ENCODE data around the gene HEXB. TPM values are rescaled to one million over a fixed set of nuclear protein-coding genes. Genes with fewer than 3 reads are reported as not detected.
A peak's percentile ranks its signal among the peaks of the same experiment; 100 is the strongest.

HEXB gene
- total RNA-seq, 4 donors from 2014 or later = 46.9 to 85.8 (median 73.8) TPM

GRCh38 chr5:74639807-74640449 lies 45.1 kb upstream of the HEXB start:
- H3K9me3 ChIP-seq = no peaks in the 10 kb centered on the region
- 1% methylated on average over 23 of the region's 57 CpGs for WGBS
- DNase-seq (ENCODE audit: low spot score in 2 of 2) = no peak
- peak overlapping the region; percentile 85 for H3K27ac ChIP-seq
- H3K4me3 ChIP-seq = peak overlapping the region; percentile 83
- H3K27me3 ChIP-seq = no peaks in the 10 kb centered on the region
- H3K4me1 ChIP-seq = peaks cover 36% of the 10 kb centered on the region
- TF ChIP-seq POLR2AphosphoS5 (IDR thresholded peaks at IDR 0.05) (no peak), POLR2A (IDR thresholded peaks at IDR 0.05) (no peak), EP300 (IDR thresholded peaks at IDR 0.05) (no peak)
- TF ChIP-seq, protein P1, sequence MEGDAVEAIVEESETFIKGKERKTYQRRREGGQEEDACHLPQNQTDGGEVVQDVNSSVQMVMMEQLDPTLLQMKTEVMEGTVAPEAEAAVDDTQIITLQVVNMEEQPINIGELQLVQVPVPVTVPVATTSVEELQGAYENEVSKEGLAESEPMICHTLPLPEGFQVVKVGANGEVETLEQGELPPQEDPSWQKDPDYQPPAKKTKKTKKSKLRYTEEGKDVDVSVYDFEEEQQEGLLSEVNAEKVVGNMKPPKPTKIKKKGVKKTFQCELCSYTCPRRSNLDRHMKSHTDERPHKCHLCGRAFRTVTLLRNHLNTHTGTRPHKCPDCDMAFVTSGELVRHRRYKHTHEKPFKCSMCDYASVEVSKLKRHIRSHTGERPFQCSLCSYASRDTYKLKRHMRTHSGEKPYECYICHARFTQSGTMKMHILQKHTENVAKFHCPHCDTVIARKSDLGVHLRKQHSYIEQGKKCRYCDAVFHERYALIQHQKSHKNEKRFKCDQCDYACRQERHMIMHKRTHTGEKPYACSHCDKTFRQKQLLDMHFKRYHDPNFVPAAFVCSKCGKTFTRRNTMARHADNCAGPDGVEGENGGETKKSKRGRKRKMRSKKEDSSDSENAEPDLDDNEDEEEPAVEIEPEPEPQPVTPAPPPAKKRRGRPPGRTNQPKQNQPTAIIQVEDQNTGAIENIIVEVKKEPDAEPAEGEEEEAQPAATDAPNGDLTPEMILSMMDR (IDR thresholded peaks at IDR 0.05) = peak in 1 of 2 donors; percentile 20
- H3K36me3 ChIP-seq = peaks cover 10% of the 10 kb centered on the region

DNA sequence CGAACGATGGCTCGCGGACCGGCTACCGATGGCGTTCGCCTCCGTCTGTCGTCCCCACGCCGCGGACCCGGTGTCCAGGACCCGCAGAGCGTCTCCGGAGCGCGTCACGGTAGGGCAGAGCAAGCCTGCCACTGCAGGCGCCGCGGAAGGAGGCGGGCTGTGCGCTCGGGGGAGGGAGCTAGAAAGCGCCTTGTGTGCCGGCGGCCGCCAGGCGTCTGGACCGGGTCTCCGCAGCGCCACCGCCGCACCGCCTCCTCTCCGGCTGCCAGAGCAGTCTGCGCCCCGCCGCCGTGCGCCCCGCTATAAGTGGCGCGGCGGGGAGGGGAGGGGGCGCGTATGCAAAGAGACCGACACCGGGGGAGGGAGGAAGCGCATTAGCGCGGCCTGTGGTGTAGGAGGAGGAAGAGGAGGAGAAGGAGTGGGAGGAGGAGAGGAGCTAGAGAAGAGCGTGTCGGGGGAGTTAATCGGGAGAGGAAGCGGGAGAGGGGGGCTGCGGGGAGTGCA lies 44.5 kb upstream of the HEXB start, which contains the start of gene ENC1:
Gene ENC1, minus strand, starts transcription at position 279 of the 504 bp plus-strand sequence. CDS start 4,243 bp downstream, outside the sequence.
- Histone ChIP-seq H3K4me1 (peaks cover 36% of the 10 kb centered on the region), H3K36me3 (peaks cover 6% of the 10 kb centered on the region), H3K27ac (peak within 1 kb of the TSS; percentile 85), H3K4me3 (peak within 1 kb of the TSS; percentile 83), H3K27me3 (no peaks in the 10 kb centered on the region), H3K9me3 (no peaks in the 10 kb centered on the region)
- 1% methylated on average over 22 of the region's 59 CpGs for WGBS
- TF ChIP-seq, protein P1 (IDR thresholded peaks at IDR 0.05) = peak; percentile 51 to 67
- TF ChIP-seq POLR2AphosphoS5 (IDR thresholded peaks at IDR 0.05) = no peak
- DNase-seq (ENCODE audit: low spot score in 2 of 2) = peak; percentile 82 to 90

- TF ChIP-seq POLR2A (IDR thresholded peaks at IDR 0.05) (no peak), EP300 (IDR thresholded peaks at IDR 0.05) (no peak), POLR2AphosphoS5 (IDR thresholded peaks at IDR 0.05) (no peak)
- TF ChIP-seq, protein P1 (IDR thresholded peaks at IDR 0.05) = no peak
- Histone ChIP-seq H3K27ac (peak overlapping the region; percentile 85), H3K4me1 (peaks cover 34% of the 10 kb centered on the region), H3K27me3 (no peaks in the 10 kb centered on the region), H3K9me3 (no peaks in the 10 kb centered on the region), H3K36me3 (no peaks in the 10 kb centered on the region), H3K4me3 (peak overlapping the region; percentile 83)
- DNase-seq (ENCODE audit: low spot score in 2 of 2) = peak; percentile 77 to 88
- 1% methylated on average over 47 of the region's 47 CpGs for WGBS
These were observed 43.9 kb upstream of the HEXB start for GRCh38 chr5:74640954-74641734.

DNA sequence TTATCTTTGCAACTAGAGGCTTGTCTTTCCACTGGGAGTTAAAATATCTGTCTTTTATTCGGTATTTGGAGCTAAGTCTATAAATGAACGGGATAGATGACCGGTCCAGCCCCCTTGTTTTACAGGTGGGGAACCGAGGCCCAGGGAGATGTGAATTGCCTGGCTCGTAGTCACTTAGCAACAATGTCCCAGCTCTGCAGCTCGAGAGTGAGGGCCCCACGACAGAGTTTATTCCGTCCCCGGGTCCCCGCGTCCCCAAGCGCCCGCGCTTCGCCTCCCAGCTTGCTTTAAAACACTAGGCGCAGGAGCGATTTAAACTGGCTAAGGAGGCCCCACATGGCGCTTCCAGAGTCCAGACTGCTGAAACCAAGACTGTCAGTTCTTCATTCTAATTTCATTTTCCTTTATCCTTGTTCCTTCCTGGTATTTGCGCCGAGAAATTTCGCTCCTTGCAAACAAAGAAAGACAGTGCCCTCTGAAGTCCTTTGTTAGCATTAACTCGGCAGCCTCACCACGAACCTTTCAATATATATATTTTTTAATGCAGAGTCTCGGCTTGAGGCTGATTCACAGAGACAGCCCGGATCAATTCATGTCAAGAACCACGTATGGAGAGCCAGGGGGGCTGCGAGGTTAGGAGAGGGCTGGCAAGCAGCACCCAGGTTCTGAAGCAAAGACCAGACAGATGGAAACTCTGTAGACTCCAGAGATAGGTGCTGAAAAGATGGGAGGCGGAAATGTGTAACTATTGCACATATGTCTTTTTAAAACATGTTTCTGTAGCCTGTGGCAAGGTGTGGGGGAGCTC lies 43.1 kb upstream of the HEXB start:
- Histone ChIP-seq H3K9me3 (no peaks in the 10 kb centered on the region), H3K27ac (peak overlapping the region; percentile 85), H3K36me3 (no peaks in the 10 kb centered on the region), H3K4me3 (peak overlapping the region; percentile 83), H3K4me1 (peaks cover 27% of the 10 kb centered on the region), H3K27me3 (no peaks in the 10 kb centered on the region)
- WGBS = 5% methylated on average over 28 of the region's 28 CpGs
- TF ChIP-seq POLR2AphosphoS5 (IDR thresholded peaks at IDR 0.05) (no peak), EP300 (IDR thresholded peaks at IDR 0.05) (no peak)
- TF ChIP-seq, protein P1 (IDR thresholded peaks at IDR 0.05) = peak; percentile 25 to 42
- no peak for DNase-seq (ENCODE audit: low spot score in 2 of 2)

Data from suprapubic skin (tissue), 4 donors.